ENCODE measurements around the gene USP40.

The USP40 gene

GRCh38 chr2:233444501-233444900, 122.1 kb downstream of the USP40 start:
- DNase-seq (ENCODE audit: low read depth, low spot score) = no peak
- in situ Hi-C loops (cut with HindIII; ENCODE audit: low sequenced_read_pairs) = no loop called here
- no peak for TF ChIP-seq CTCF (IDR thresholded peaks at IDR 0.05; ENCODE audit: low read depth, low read length)
- no peak overlapping the region for H3K4me3 ChIP-seq (ENCODE audit: low read depth, low read length)

GRCh38 chr2:233443511-233444183, 122.9 kb downstream of the USP40 start:
- in situ Hi-C loops (cut with HindIII; ENCODE audit: low sequenced_read_pairs) = no loop called here
- peak; percentile 81 for DNase-seq (ENCODE audit: low read depth, low spot score)
- TF ChIP-seq CTCF (IDR thresholded peaks at IDR 0.05; ENCODE audit: low read depth, low read length) = peak; percentile 79
- H3K4me3 ChIP-seq (ENCODE audit: low read depth, low read length) = no peak overlapping the region

- in situ Hi-C loops (cut with HindIII; ENCODE audit: low sequenced_read_pairs) = no loop called here
- no peak overlapping the region for H3K4me3 ChIP-seq (ENCODE audit: low read depth, low read length)
- no peak for TF ChIP-seq CTCF (IDR thresholded peaks at IDR 0.05; ENCODE audit: low read depth, low read length)
- DNase-seq (ENCODE audit: low read depth, low spot score) = no peak
Measured at GRCh38 chr2:233442028-233442310, 124.6 kb downstream of the USP40 start.

- in situ Hi-C loops (cut with HindIII; ENCODE audit: low sequenced_read_pairs) = no loop called here
- no peak overlapping the region for H3K4me3 ChIP-seq (ENCODE audit: low read depth, low read length)
- TF ChIP-seq CTCF (IDR thresholded peaks at IDR 0.05; ENCODE audit: low read depth, low read length) = no peak
- DNase-seq (ENCODE audit: low read depth, low spot score) = no peak
Measured at GRCh38 chr2:233441161-233442027, 125.2 kb downstream of the USP40 start.

- TF ChIP-seq CTCF (IDR thresholded peaks at IDR 0.05; ENCODE audit: low read depth, low read length) = no peak
- in situ Hi-C loops (cut with HindIII; ENCODE audit: low sequenced_read_pairs) = no loop called here
- no peak for DNase-seq (ENCODE audit: low read depth, low spot score)
- H3K4me3 ChIP-seq (ENCODE audit: low read depth, low read length) = no peak overlapping the region
Measured at GRCh38 chr2:233440714-233441113, 125.9 kb downstream of the USP40 start.

DNA sequence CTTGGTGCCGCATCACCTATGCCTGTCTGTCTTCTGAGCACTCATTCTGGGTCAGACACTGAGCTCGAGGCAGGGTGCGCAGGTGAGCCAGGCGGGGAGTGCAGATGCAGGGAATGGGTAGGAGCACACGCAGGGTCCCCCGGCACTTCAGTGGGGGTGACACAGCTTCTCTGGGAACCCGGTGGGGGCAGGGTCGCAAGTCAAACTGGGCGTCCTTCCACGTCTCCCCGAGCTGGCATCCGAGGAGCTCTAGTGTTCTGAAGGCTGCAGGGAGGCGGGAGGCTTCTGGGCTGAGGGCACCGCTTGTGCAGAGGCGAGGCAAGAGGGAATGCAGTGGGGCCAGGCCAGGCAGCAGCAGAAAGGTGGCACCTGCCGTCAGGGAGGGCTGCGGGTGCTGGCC, 126.3 kb downstream of the USP40 start:
- no peak for DNase-seq (ENCODE audit: low read depth, low spot score)
- H3K4me3 ChIP-seq (ENCODE audit: low read depth, low read length) = no peak overlapping the region
- no peak for TF ChIP-seq CTCF (IDR thresholded peaks at IDR 0.05; ENCODE audit: low read depth, low read length)
- in situ Hi-C loops (cut with HindIII; ENCODE audit: low sequenced_read_pairs) = no loop called here
